ENCODE data around the gene KIF26B.

KIF26B gene

GRCh38 chr1:245211035-245211749, 56.4 kb downstream of the KIF26B start:
- DNase-seq, result no peak

- DNase-seq, result no peak
Measured at GRCh38 chr1:245211761-245212160, 57.0 kb downstream of the KIF26B start.

GRCh38 chr1:245212221-245212710, 57.5 kb downstream of the KIF26B start:
- DNase-seq, result no peak

GRCh38 chr1:245213066-245213831, 58.5 kb downstream of the KIF26B start:
- DNase-seq, result no peak

- DNase-seq, result no peak
Measured at GRCh38 chr1:245215071-245215470, 60.3 kb downstream of the KIF26B start.

- DNase-seq, result no peak
Measured at GRCh38 chr1:245216366-245217115, 61.8 kb downstream of the KIF26B start.

GRCh38 chr1:245217853-245218608, 63.2 kb downstream of the KIF26B start:
- DNase-seq, result no peak

- DNase-seq, result no peak
Measured at GRCh38 chr1:245220381-245220985, 65.7 kb downstream of the KIF26B start.

- no peak for DNase-seq
Measured at GRCh38 chr1:245221805-245222204, 67.0 kb downstream of the KIF26B start.

- DNase-seq, result no peak
Measured at GRCh38 chr1:245222931-245223595, 68.3 kb downstream of the KIF26B start.

- DNase-seq, result no peak
Measured at GRCh38 chr1:245225322-245226202, 70.8 kb downstream of the KIF26B start.

GRCh38 chr1:245226203-245226499, 71.4 kb downstream of the KIF26B start:
- peak; percentile 19 for DNase-seq

- no peak for DNase-seq
Measured at GRCh38 chr1:245229051-245229450, 74.3 kb downstream of the KIF26B start.

GRCh38 chr1:245232931-245233330, 78.1 kb downstream of the KIF26B start:
- no peak for DNase-seq

- no peak for DNase-seq
Measured at GRCh38 chr1:245234217-245235081, 79.7 kb downstream of the KIF26B start.

GRCh38 chr1:245235156-245235555, 80.4 kb downstream of the KIF26B start:
- no peak for DNase-seq

- no peak for DNase-seq
Measured at GRCh38 chr1:245240648-245241165, 85.9 kb downstream of the KIF26B start.

GRCh38 chr1:245241526-245242130, 86.8 kb downstream of the KIF26B start:
- DNase-seq, result no peak

- no peak for DNase-seq
Measured at GRCh38 chr1:245242989-245243388, 88.2 kb downstream of the KIF26B start.
